Astrocyte of the hippocampus (primary cell): ENCODE measurements around the gene PARP11.

Source experiments
- DNase-seq: peaks from one replicate; pipeline ENCODE4 v3.0.0; 2011; ENCODE audit warnings: low read depth, low spot score

PARP11 gene

DNA sequence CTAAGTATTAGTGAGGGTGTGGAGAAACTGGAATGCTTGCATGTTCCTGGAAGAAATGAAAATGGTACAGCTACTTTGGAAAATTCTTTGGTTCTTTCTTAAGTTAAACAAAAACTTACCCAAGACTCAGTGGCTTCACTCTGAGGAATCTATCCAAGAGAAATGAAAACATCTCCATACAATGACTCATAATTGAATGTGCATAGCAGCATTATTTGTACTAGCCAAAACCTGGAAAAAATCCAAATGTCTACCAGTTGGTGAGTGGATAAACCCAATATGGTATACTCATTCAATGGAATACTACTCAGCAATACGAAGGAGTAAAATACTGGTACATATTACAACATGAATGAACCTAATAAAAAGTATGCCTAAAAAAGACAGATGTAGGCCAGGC lies 102.3 kb downstream of the PARP11 start:
- no peak for DNase-seq

DNA sequence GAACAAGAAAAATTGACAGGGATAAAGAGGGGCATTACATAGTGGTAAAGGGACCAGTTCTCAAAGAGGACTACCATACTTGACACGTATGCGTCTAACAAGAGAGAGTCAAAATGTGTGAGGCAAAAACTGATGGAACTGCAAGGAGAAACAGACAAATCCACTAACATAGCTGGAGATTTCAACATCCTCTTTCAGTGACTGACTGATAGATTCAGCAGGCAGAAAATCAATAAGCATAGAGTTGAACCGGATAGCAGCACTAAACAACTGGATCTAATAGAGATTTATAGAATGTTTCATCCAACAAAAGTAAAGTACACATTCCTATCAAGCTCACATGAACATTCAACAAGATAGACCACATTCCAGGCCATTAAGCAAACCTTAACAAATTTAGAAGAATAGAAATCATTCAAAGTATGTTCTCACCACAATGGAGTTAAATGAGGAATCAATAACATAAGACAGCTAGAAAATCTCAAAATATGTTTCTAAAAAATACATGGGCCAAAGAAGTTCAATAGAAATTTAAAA lies 104.2 kb downstream of the PARP11 start:
- no peak for DNase-seq

DNA sequence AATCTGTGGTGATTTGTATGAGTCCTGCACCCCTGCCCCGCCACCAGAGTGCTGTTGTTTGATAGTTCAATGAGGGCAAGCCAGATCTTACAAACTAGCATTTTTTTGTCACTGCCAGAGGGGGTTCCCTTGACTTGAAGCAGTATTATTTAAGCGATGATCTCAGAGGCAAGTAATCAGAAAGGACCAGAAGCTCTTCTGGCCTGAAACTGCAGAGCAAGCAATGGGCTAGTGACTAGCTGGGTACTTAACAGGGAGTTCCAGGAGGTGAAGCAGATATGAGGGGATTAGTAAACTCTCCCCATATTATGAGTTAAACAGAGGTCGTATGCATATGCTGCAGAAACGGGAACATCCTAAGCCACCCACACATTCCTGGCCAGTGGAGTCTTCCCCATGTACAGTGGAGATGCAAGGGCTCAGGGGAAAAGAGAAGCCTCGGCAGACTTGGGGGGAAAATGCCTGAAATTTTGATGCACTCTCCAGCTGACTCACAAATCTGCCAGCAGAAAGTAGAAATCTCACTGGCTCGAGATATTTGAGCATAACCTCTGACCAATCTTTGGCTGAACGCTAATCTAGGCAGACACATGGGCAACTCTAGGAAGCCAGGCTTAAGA lies 112.0 kb downstream of the PARP11 start:
- DNase-seq, result no peak

DNA sequence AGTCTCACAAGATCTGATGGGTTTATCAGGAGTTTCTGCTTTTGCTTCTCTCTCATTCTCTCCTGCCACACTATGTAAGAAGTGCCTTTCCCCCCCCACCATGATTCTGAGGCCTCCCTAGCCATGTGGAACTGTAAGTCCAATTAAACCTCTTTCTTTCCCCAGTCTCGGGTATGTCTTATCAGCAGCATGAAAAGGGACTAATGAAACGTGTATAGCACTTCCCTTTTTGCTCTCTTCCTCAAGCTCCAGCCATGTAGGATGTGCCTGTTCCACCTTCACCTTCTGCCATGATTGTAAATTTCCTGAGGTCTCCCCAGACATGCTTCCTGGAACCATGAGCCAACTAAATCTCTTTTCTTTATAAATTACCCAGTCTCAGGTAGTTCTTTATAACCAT lies 113.3 kb downstream of the PARP11 start:
- DNase-seq, result no peak
